Testis (tissue), 3 donors: ENCODE results near the gene VILL. TPM values are rescaled to one million over a fixed set of nuclear protein-coding genes. Genes with fewer than 3 reads are reported as not detected.
"Not testable (repeated sequence)": the region's sequence is repeated elsewhere in the genome, so short reads cannot be mapped to it uniquely, and the experiment has no call there.

Source experiments
- DNase-seq: peaks from one replicate; pipeline ENCODE4 v3.0.0-alpha.2; 2019
- H3K27ac ChIP-seq, 2 donors: fragments of 200-600 bp; sonication (generic); one replicate each; pipeline ENCODE4 v1.5.1; 2019
- H3K27me3 ChIP-seq: fragments of 200-600 bp; sonication (generic); one replicate; pipeline ENCODE4 v1.5.1; 2019
- H3K36me3 ChIP-seq: fragments of 200-600 bp; sonication (generic); one replicate; pipeline ENCODE4 v1.5.1; 2017; ENCODE audit warnings: low read depth; ENCODE audit errors: missing control alignments
- H3K4me1 ChIP-seq: fragments of 200-600 bp; sonication (generic); one replicate; pipeline ENCODE4 v1.5.1; 2019
- H3K4me3 ChIP-seq, 2 donors: fragments of 200-600 bp; sonication (generic); one replicate each; pipeline ENCODE4 v1.5.1; 2017 to 2019
- H3K9me3 ChIP-seq: fragments of 200-600 bp; sonication (generic); one replicate; pipeline ENCODE4 v1.5.1; 2017
- CTCF ChIP-seq, 3 experiments: fragments of 450-650 bp in 2 of 3; fragments of 200-600 bp in 1 of 3; sonication (generic) in 1 of 3; IDR thresholded peaks; one replicate each; pipeline ENCODE4 v1.5.1; 2016 to 2019; ENCODE audit warnings: antibody characterized with exemption in 3 of 3, mild to moderate bottlenecking in 2 of 3, moderate library complexity in 1 of 3
- POLR2A ChIP-seq: fragments of 450-650 bp; IDR thresholded peaks from one replicate; pipeline ENCODE4 v1.6.1; 2017; ENCODE audit warnings: antibody characterized with exemption, mild to moderate bottlenecking, moderate library complexity
- WGBS, 2 donors: methylation state at CpG; one replicate each; pipeline ENCODE4 v1.1.5; 2018; 5-methylcytosine and 5-hydroxymethylcytosine counted together
- intact Hi-C: fragments of 100-400 bp; cut with DNase I; formaldehyde crosslinking; loops from one replicate; pipeline ENCODE4 v1.15.1; 2023; ENCODE audit warnings: low total_unique reads
- polyA plus RNA-seq: library from polyadenylated mRNA; stranded (reverse); fragments of 350-450 nt; fragmentation: Illumina TruSeq; extraction: RNeasy Lipid Tissue Mini Kit (QIAGEN cat#74804); gene quantifications from one replicate; pipeline ENCODE4 v1.2.3, GENCODE V29; 2014; ENCODE audit warnings: low read depth, low replicate concordance; ENCODE audit not compliant: insufficient read depth
- total RNA-seq, 2 donors: library from RNA; depleted of rRNA; stranded (reverse); fragments of >200 nt; gene quantifications; one replicate each; pipeline ENCODE4 v1.2.3, GENCODE V29; 2016

Gene VILL
- total and polyA plus RNA-seq, 3 donors from 2014 or later = 9.5 to 17.4 (median 16.3) TPM

GRCh38 chr3:37970802-37971201 is 19.8 kb upstream of the VILL start:
- H3K9me3 ChIP-seq = no peaks in the 10 kb centered on the region
- intact Hi-C loops = no loop called here
- H3K36me3 ChIP-seq = no peaks in the 10 kb centered on the region
- whole genome bisulfite sequencing, 2 donors = 87 to 90% methylated on average over 5 of the region's 5 CpGs
- no peak for DNase-seq
- H3K27me3 ChIP-seq = no peaks in the 10 kb centered on the region
- H3K4me3 ChIP-seq = no peak overlapping the region
- H3K27ac ChIP-seq = no peak overlapping the region
- no peak for TF ChIP-seq POLR2A
- TF ChIP-seq CTCF (IDR thresholded peaks at IDR 0.05) = no peak
- peaks cover 27% of the 10 kb centered on the region for H3K4me1 ChIP-seq

- no peak for DNase-seq
- Histone ChIP-seq H3K36me3 (no peaks in the 10 kb centered on the region), H3K4me1 (peaks cover 27% of the 10 kb centered on the region), H3K4me3 (no peak overlapping the region), H3K9me3 (no peaks in the 10 kb centered on the region), H3K27ac (no peak overlapping the region), H3K27me3 (no peaks in the 10 kb centered on the region)
- intact Hi-C loops = no loop called here
- TF ChIP-seq CTCF (IDR thresholded peaks at IDR 0.05) = no peak
- TF ChIP-seq POLR2A = no peak
Observed at GRCh38 chr3:37971467-37971866, 19.1 kb upstream of the VILL start.

- H3K36me3 ChIP-seq = not testable (repeated sequence)
- 86 to 97% methylated on average over 8 of the region's 8 CpGs for WGBS, 2 donors
Observed at GRCh38 chr3:37972056-37972455, 18.5 kb upstream of the VILL start.

GRCh38 chr3:37973246-37974054 is 17.1 kb upstream of the VILL start:
- intact Hi-C loops = no loop called here
- Histone ChIP-seq H3K27me3 (no peaks in the 10 kb centered on the region), H3K27ac (peak overlapping the region in 1 of 2 donors; percentile 10), H3K36me3 (no peaks in the 10 kb centered on the region), H3K9me3 (no peaks in the 10 kb centered on the region), H3K4me1 (peaks cover 22% of the 10 kb centered on the region), H3K4me3 (no peak overlapping the region)
- TF ChIP-seq POLR2A (no peak), CTCF (IDR thresholded peaks at IDR 0.05) (no peak)
- WGBS, 2 donors = 68 to 73% methylated on average over 12 of the region's 12 CpGs
- no peak for DNase-seq

More at GRCh38 chr3:37972056-37972455, 18.5 kb upstream of the VILL start:
- peaks cover 26% of the 10 kb centered on the region for H3K4me1 ChIP-seq
- intact Hi-C loops, H3K4me3 ChIP-seq, H3K9me3 ChIP-seq, H3K27me3 ChIP-seq, DNase-seq, H3K27ac ChIP-seq: not testable (repeated sequence)

GRCh38 chr3:37974121-37975083 is 16.2 kb upstream of the VILL start:
- no peak overlapping the region for H3K4me3 ChIP-seq
- H3K27ac ChIP-seq = peak overlapping the region in 1 of 2 donors; percentile 10
- intact Hi-C loops = no loop called here
- H3K36me3 ChIP-seq = no peaks in the 10 kb centered on the region
- peaks cover 14% of the 10 kb centered on the region for H3K4me1 ChIP-seq
- H3K27me3 ChIP-seq = no peaks in the 10 kb centered on the region
- H3K9me3 ChIP-seq = no peaks in the 10 kb centered on the region
- TF ChIP-seq POLR2A = no peak
- peak; percentile 33 to 57 (median 55) for TF ChIP-seq CTCF (IDR thresholded peaks at IDR 0.05)
- 37 to 62% methylated on average over 6 to 9 of the region's 9 CpGs for WGBS, 2 donors
- DNase-seq = peak; percentile 78
